ELR (cell line): Measurements from ENCODE around the gene POLK.

Experiments used
- DNase-seq: peaks from one replicate; pipeline ENCODE4 v3.0.0-alpha.2; 2015; ENCODE audit warnings: low read depth

Gene POLK

DNA sequence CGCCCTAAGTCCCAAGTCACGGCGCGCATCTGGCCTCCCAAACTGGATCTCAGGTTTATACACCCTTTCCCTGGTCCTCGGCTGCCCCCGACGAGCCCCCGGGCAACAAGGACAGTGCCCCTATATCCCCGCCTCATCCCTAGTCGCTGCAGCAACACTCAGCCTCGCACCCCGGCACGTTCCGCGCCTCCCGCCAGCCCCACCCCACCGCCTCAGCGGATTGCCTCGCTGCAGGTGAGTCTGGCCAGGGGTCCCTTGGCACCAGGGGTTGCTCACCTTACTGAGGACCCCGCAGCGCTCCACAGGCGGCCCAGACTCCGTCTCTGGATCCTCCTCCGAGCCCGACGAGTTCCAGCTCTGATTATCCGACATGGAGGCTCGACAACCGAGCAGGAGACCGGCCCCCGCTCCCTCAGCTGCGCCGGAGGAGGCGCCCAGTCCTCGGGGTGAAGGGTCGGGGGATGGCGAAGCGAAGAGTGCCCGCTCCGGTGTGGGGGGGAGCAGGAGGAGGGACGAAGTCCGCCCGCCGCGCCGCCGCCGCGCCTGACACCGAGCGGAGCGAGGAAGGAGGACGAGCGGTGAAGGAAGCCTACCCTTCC, 756 bp upstream of the POLK start:
- no peak for DNase-seq

DNA sequence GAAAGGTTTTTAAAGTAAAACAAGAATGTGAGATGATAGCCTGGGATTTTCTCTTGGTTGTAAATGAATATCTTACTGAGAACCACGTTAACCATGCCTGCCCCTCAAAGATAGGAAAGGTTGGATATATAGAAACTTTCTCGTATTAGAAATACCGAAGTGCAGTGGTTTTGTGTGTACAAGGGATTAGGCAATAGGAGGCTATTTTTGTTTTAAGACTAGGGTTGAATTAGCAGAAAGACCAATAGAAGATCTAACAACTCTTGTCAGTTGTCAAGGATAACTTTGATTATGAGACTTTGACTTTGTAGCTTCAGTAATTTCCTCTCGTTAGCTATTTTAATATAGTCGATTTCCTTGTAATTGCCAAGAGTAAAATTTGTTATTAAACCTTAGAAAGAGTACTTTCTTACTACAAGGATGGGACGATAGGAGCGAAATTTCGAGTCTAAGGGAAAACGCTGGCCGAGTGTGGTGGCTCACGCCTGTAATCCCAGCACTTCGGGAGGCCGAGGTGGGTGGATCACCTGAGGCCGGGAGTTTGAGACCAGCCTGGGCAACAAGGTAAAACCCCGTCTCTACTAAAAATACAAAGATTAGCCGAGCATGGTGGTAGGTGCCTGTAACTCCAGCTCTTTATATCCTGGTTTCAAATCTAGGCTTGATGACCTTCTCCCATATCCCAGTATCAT, 838 bp downstream of the POLK start:
- DNase-seq, result peak; percentile 25

DNA sequence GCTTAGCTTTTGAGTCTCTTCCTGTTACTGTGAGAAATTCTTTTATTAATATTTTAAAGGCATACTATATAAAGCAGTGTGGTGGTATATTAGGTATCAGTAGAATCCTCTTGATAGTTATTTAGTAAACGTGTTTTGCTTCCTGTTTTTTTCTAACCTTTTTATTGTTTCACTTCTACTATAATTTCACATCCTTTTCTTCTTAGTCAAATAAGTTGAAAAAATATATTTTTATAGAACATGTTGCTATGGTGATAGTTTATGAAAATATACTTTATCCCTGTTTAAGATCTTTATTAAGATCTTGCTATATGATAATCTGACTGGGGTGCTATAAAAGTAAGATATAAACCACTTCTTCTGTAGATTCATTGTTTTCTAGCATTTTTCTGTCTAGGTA, 2.1 kb downstream of the POLK start:
- no peak for DNase-seq

DNA sequence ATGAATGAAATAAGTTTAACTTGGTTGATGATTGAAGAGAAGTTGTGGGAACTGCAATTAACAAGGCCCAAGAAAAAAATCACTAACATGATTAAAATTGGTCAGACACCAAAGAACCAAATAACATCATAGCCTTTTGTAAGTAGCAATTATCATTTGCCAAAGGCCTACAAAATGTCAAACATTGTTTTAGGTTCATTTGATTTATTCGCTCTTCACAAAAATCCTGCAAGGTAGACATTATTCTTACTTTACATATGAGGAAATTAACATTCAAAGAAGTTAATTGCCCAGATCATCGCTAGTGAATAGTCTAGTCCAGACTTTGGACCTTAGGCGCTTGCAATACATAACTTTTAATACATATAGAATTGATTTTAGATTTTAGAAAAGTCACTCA, 2.6 kb downstream of the POLK start:
- no peak for DNase-seq

DNA sequence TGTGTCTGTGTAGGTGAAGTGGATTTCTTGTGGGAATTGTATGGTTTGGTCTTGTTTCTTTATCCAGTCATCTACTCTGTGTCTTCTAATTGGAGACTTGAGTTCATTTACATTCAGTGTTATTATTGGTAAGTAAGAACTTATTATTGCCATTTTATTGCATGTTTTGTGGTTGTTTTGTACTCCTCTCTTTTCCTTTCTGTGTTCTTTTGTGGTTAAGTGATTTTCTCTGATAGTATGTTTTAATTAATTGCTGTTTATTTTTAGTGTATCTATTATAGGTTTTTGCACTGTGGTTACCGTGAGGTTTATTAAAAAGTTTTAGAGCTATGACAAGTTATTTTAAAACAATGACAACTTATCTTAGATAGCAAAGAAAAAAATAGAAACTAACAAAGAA, 8.1 kb downstream of the POLK start:
- no peak for DNase-seq

DNA sequence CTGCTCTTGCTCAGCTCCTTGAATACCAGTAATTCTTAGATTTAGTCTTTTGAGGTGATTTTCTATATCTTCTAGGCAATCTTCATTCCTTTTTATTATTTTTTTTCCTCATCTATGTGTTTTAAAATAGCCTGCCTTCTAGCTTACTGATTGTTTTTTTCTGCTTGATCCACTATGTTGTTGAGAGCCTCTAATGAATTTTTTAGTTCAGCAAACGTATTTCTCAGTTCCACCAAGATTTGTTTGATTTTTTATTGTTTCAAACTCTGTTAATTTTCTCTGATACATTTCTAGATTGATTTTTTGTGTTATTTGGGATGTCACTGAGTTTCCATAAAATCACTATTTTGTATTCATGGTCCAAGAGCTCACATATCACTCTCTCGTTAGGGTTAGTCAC, 9.5 kb downstream of the POLK start:
- DNase-seq, result no peak

DNA sequence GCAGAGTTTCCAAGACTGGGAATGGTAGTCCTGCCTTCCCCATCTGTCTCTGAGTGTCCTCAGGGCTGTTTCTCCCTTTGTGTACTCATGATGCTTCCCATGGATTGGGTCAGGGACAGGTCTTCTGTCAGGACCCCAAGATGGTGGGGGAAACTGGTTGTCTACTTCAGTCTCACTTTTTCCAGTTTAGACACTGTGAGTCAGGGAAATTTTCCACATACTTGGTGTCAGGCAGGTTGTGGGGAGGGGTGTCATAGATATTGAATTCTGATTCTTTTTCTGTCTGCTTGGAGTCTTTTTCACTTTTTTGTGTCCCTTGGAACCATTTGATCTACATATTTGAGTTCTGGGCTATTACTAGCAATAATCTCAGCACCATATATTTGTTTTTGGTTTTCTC, 10.3 kb downstream of the POLK start:
- DNase-seq, result peak; percentile 35

DNA sequence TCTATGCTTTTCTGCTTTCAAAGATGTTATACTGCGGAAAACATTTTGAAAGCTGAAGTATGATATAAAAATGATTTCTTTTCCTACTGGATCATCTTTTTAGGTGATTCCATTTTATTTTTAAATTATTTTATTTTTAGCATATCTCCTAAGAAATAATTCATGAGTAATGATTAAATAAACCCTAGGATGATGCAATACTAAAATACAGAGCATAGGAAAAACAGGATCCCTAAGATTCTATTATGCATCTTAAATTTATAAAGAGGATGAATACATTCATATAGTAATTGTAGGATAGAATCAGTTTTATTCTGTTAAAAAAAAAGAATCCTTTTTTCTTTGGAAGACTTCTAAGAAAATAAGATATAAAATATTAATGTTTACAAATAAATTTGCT, 10.9 kb downstream of the POLK start:
- DNase-seq, result no peak

DNA sequence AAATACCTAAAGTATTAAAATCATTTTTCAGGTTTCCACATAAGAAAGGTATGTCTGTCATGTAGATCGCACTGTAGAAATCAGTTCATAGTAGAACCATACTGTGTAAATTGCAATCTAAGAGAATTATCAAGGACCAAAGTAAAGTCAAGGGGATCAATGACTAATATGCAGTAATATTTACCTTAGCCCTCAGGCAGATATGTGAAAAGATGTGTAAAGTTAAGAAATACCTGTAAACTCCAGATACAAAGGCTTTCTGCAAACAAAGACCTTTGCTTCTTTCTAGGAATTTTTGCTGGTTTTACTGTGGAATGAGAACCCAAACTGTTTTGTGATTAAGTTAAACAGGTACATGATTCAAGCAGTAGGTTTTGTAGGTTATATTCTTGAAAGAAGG, 11.6 kb downstream of the POLK start:
- no peak for DNase-seq

DNA sequence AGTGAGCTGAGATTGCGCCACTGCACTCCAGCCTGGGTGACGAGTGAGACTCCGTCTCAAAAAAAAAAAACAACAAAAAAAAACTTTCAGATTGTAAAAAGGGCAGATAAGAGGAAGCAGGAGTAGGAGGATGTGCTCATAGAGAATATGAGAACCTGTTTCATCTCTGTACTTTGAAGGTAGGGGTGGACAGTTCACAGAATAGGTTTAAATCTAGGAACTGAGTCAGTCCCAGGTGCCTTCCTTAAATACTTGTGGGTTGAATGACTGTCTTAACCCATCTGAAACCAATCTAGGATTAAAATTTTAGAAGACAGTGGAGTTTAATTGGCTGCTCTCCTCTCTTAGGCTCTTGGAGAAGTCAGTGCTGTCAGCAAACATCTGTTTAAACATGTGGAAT, 12.4 kb downstream of the POLK start:
- DNase-seq, result no peak

DNA sequence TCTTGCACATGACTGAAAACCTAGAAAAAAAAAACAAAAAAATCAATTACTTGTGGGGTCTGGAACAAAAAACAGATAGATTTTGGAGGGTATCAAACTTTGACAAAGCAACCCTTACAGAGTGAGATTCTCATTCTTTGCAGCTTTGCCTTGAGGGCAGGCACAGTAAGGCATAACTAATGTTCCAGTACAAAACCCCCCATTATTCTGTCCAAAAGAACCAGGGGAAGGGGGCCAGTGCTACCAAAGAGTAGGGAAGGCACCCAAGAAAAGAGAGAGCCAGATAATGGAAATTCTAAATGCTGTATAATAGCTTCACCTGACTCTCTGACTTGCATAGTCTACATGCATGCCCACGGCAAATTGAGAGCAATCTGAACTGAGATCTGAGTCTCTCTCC, 12.9 kb downstream of the POLK start:
- DNase-seq, result no peak

DNA sequence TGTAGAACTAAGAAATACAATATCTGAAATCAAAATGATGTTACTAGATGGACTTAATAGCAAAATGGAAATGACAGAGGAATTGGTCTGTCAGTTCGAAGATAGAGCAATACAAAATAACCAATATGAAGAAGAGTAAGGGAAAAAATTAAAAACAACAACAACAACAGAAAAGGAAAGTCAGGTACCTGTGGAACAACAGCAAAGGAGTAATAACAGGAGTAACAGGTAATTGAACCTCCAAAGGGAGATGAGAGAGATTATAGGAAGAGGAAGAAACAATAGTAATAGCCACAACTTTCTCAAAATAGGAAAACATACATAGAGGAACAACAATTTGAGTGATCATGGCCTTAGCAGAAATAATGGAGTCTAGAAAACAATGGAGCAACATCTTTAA, 13.7 kb downstream of the POLK start:
- no peak for DNase-seq

DNA sequence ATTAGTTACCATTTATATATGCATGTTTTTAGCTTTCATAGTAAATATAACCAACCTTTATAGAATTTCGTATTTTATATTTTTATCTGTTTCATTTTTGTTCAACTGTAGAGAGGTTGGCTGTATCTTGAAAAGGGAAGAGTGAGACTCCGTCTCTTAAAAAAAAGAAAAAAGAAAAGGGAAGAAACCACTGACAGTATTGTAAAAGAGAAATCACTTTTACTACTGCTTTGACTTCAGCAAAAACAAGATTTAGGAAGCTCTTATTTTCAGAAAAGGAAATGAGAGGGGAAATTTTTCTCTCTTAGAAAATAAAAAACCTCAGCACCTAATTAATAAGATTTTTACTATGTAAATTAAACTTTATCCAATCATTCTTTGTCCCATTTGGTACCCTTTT, 14.4 kb downstream of the POLK start:
- no peak for DNase-seq

DNA sequence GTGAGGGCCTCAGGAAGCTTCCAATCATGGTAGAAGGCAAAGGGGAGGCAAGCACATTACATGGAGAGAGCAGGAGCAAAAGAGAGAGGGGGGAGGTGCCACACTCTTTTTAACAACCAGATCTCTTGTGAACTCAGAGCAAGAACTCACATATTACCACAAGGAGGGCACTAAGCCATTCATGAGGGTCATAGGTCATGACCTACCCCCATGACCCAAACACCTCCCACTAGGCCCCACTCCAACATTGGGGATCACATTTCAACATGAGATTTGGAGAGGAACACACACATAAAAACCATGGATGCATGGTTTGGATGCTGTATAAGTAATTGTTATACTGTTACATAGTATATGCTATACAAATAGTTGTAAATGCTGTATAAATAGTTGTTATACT, 17.5 kb downstream of the POLK start:
- DNase-seq, result no peak

DNA sequence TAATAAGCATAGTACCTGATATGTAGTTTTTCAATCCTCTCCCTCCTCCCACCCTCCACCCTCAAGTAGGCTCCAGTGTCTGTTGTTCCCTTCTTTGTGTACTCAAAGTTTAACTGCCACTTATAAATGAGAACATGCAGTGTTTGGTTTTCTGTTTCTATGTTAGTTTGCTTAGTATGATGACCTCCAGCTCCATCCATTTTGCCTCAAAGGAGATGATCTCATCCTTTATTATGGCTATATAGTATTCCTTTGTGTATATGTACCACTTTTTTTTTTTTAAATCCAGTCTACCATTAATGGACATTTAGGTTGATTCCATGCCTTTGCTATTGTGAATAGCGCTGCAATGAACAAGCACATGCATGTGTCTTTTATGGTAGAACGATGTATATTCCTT, 20.5 kb downstream of the POLK start:
- no peak for DNase-seq

DNA sequence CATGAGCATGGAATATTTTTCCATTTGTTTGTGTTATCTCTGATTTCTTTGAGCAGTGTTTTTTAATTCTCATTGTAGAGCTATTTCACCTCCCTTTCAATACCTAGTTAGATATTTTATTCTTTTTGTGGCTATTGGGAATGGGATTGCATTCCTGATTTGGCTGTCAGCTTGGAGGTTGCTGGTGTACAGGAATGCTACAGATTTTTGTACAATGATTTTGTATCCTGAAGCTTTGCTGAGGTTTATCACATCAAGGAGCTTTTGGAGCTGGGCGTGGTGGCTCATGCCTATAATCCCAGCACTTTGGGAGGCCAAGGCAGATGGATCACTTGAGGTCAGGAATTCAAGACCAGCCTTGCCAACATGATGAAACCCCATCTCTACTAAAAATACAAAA, 22.0 kb downstream of the POLK start:
- DNase-seq, result peak; percentile 86

DNA sequence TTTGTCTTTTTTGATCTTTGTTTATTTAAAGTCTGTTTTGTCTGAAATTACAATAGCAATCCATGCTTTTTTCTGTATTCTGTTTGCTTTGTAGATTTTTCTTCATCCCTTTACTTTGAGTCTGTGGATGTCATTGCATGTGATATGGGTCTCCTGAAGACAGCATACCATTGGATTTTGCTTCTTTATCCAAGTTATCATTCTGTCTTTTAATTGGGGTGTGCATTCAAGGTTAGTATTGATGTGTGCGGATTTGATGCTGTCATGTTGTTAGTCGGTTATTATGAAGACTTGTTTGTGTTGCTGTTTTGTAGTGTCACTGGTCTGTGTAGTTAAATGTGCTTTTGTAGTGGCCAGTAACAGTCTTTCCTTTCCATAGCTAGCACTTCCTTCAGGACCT, 23.0 kb downstream of the POLK start:
- DNase-seq, result no peak

DNA sequence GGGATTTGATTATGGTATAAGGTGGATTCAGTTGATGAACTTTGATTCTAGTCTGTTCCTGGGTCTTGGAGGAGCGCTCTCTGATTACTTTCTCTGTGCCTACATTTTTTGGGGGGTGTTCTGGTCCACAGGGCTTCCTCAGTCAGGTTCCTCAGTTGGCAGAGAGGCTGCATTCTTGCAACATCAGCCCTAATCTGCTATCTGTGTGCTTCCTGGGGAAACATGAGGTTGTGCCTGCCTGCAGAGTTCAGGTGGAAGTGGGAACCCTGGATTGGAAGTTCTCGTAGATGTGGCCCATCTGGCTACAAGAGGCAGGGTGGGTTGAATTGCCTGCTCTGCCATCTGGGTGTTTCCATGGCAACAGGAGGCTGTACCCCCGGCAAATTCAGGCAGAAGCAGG, 24.5 kb downstream of the POLK start:
- DNase-seq, result no peak

DNA sequence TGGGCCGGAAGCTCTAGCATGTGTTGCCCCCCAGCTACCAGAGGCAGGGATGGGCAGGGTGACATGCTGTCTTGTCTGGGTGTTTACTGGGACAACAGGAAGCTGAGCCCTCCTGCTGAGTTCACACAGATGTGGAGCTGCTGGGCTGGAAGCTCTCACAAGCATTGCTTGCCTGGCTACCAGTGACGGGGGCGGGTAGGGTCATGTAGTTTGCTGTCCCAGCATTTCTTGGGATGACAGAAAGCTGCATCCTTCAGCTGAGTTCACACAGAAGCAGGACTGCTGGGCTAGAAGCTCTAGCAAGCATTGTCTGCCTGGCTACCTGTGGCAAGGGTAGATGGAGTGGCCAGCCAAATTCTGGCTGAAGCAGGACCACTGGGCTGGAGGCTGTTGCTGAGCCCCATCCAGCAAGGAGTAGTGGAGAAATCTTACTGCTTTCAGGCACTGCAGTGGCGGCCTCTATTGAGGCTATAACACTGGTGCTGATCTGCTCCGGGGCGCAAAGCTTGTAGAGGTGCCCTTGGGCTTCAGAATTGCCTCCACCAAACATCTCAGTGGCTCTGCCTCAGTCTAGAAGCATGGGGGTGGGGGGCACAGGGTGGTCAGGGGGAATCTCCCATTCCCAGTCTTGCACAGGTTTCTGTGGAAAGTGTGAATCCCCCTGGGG, 25.1 kb downstream of the POLK start:
- DNase-seq, result no peak

DNA sequence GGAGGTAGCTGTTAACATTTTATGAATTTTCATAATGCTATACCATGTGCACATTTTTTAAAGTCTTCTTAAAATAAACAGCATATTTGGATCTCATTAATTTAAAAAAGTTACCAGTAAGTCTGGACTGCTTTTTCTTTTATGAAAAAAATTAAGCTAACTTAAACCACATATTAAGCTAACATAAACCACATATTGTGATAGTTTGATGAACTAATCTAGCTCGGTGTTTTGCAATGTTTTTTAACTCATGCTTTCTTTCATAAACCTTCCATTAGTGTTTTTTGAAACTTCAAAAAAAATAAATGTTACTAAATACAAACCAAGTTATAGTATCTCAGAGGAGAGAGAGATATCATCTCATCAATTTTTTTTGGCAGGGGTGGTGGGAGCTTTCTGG, 26.5 kb downstream of the POLK start:
- DNase-seq, result no peak

DNA sequence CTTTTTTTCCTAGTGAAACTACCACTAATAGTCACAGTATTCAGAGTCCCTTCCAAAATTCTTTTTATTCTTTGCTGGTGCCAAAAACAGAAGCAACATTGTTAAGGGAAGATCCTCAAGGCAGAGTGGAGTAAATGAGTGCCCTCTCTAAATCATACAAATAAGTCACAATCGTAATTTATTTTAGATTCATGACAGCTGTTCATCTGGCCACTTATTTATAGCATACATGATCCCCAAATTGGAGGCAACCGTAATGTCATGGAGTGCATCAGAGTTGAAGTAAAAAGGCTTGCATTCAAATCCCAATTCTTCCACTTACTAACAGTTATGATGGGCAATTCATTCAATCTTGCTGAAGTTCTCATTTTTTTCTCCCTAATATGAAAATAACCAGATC, 33.4 kb downstream of the POLK start:
- DNase-seq, result no peak

DNA sequence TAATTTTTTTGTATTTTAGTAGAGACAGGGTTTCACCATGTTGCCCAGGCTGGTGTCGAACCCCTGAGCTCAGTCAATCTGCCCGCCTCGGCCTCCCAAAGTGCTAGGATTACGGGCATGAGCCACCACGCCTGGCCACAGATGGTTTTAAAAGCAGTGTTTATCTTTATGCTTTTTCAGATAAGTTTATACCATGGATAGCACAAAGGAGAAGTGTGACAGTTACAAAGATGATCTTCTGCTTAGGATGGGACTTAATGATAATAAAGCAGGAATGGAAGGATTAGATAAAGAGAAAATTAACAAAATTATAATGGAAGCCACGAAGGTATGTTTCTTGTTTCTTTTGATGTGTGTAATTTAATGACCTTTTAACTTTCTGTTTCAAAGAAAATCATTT, 35.1 kb downstream of the POLK start:
- DNase-seq, result no peak

DNA sequence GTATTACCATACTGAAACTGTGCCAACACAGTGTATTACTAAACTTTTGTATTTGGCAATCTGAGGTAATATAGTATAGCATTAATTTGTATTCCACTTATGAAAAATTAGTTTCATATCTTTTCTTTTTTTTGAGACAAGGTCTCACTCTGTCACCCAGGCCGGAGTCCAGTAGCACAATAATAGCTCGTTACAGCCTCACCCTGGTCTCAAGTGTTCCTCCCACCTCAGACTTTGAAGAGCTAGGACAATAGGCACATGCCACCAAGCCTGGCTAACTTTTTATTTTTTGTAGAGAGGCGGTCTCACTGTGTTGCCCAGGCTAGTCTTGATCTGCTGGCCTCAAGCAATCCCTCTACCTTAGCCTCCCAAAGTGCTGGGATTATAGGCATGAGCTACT, 36.1 kb downstream of the POLK start:
- DNase-seq, result no peak

DNA sequence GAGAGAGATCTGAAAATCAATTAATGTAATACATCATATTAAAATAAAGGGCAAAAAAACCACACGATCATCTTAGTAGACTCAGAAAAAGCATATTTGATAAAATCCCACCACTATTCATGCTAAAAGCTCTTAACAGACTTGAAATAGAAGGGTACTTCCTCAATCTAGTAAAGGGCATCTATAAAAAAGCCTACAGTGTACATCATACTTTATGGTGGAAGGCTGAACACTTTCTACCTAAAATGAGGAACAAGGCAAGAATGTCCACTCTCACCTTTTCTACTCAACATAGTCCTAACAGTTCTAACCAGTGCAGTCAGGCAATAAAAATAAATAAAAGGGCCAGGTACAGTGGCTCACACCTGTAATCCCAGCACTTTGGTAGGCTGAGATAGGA, 38.9 kb downstream of the POLK start:
- DNase-seq, result no peak
